Nephron (organoid): ENCODE results near the gene TLE4.
A peak's percentile ranks its signal among the peaks of the same experiment; 100 is the strongest.

Experiments used
- H3K27ac Mint-ChIP-seq, 3 experiments: 2 replicates each; pipeline ENCODE4 v1.8.0; 2020; ENCODE audit warnings: mixed read lengths in 3 of 3, mild to moderate bottlenecking in 2 of 3, moderate library complexity in 1 of 3
- H3K27me3 Mint-ChIP-seq: 2 replicates; pipeline ENCODE4 v1.8.0; 2021; ENCODE audit warnings: low read depth, mild to moderate bottlenecking, moderate library complexity, mixed read lengths
- H3K36me3 Mint-ChIP-seq: 2 replicates; pipeline ENCODE4 v1.8.0; 2020; ENCODE audit warnings: low read depth, mixed read lengths
- H3K4me1 Mint-ChIP-seq: 2 replicates; pipeline ENCODE4 v1.8.0; 2020; ENCODE audit warnings: mixed read lengths
- H3K4me3 Mint-ChIP-seq, 3 experiments: 2 replicates each; pipeline ENCODE4 v1.8.0; 2020; ENCODE audit warnings: mild to moderate bottlenecking in 3 of 3, mixed read lengths in 3 of 3, moderate library complexity in 2 of 3
- H3K9me3 Mint-ChIP-seq: 2 replicates; pipeline ENCODE4 v1.8.0; 2020; ENCODE audit warnings: mixed read lengths
- TF ChIP-seq, protein P1 (sequence below), 3 experiments: fragments of 200-600 bp; sonication (generic); IDR thresholded peaks; one replicate each; pipeline ENCODE4 v1.5.0; 2021; ENCODE audit warnings: antibody characterized with exemption in 3 of 3; ENCODE audit not compliant: unreplicated experiment in 3 of 3

TLE4 gene

DNA sequence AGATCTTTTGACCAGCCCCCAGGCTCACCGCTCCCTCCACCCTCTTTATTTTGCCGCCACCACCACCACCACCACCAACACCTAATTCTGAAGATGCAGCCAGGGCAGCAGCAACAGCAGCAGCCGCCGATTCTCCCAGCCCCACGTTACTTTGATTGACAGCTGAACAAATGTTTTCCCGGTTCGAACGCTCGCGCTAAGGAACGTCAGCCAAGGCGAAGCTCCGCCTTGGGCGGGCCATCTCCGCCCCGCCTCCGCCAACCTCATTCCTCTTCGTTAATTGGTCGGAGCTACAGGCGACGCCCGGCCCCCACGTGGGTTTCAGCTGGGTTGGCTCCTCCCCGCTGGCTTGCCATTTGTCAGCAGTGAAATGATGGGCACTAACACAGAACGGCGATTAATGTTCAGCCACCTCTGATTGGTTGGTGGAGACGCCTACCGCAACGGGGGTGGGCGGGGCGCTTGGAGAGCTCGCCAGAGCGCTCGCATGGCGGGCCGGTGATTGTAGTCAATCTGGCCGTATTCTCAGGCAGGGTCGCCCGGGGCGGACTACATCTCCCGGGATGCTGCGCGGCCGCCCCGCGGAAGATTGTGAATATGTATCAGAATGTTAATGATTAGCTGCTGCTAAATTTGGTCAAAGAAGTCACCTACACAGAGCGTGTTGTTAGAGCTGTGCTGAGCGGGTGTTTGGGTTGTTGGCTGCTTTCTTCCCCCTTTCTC is at the start of gene TLE4:
TSS of gene TLE4 (plus strand) at position 657 of the 723 bp plus-strand sequence. CDS start 826 bp downstream, outside the sequence.
- H3K9me3 Mint-ChIP-seq, result no peaks in the 10 kb centered on the region
- peaks cover 14% of the 10 kb centered on the region for H3K27me3 Mint-ChIP-seq
- H3K36me3 Mint-ChIP-seq, result peaks cover 9% of the 10 kb centered on the region
- TF ChIP-seq, protein P1, sequence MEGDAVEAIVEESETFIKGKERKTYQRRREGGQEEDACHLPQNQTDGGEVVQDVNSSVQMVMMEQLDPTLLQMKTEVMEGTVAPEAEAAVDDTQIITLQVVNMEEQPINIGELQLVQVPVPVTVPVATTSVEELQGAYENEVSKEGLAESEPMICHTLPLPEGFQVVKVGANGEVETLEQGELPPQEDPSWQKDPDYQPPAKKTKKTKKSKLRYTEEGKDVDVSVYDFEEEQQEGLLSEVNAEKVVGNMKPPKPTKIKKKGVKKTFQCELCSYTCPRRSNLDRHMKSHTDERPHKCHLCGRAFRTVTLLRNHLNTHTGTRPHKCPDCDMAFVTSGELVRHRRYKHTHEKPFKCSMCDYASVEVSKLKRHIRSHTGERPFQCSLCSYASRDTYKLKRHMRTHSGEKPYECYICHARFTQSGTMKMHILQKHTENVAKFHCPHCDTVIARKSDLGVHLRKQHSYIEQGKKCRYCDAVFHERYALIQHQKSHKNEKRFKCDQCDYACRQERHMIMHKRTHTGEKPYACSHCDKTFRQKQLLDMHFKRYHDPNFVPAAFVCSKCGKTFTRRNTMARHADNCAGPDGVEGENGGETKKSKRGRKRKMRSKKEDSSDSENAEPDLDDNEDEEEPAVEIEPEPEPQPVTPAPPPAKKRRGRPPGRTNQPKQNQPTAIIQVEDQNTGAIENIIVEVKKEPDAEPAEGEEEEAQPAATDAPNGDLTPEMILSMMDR (IDR thresholded peaks at IDR 0.05; ENCODE audit: unreplicated experiment in 3 of 3), result no peak
- no peak within 1 kb of the TSS for H3K27ac Mint-ChIP-seq
- peak within 1 kb of the TSS; percentile 78 to 83 (median 82) for H3K4me3 Mint-ChIP-seq
- peaks cover 34% of the 10 kb centered on the region for H3K4me1 Mint-ChIP-seq

DNA sequence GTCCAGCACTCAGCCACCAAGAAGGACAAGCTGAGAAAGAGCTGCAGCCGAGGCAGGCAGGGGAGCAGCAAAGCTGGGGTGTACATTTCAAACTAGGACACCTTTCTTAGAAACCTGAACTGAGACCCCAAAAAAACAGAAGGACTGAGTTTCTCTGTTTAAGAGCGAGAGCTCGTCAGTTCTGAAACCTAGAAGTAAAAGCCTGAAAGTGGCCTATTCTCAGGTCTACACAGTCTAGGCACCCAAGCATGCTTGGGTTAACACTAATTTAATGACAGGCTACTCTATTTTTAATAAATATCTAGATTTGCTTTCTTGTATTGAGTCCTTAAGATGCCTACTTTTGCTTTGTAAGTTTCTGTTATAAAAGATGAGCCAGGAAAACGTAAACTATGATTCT is 49.0 kb upstream of the TLE4 start:
- Mint-ChIP-seq H3K27ac (no peak overlapping the region), H3K9me3 (peaks cover 7% of the 10 kb centered on the region), H3K36me3 (no peaks in the 10 kb centered on the region), H3K27me3 (no peaks in the 10 kb centered on the region), H3K4me3 (no peak overlapping the region), H3K4me1 (no peaks in the 10 kb centered on the region)
- TF ChIP-seq, protein P1 (IDR thresholded peaks at IDR 0.05; ENCODE audit: unreplicated experiment in 3 of 3), result no peak

DNA sequence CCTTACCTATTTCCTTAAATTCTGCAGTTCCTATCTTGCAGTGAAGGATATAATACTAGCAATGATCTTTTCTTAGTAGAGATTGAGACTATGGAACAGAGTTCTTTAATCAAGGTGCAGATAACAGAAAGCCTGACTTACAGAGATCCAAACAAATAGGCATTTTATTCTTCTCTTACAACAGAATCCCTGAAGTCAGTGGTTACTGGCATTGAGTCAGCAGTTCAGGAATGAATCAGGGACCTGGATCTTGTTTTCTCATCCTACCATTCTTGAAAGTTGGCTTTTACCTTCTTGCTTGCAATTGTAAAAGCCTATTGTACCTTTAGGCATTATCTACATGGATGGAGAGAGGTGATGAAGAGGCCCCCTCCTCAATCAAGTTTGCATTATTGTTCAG is 47.5 kb upstream of the TLE4 start:
- H3K27ac Mint-ChIP-seq, result no peak overlapping the region
- no peaks in the 10 kb centered on the region for H3K4me1 Mint-ChIP-seq
- no peaks in the 10 kb centered on the region for H3K36me3 Mint-ChIP-seq
- H3K9me3 Mint-ChIP-seq, result peaks cover 7% of the 10 kb centered on the region
- H3K27me3 Mint-ChIP-seq, result no peaks in the 10 kb centered on the region
- TF ChIP-seq, protein P1 (IDR thresholded peaks at IDR 0.05; ENCODE audit: unreplicated experiment in 3 of 3), result no peak
- no peak overlapping the region for H3K4me3 Mint-ChIP-seq

DNA sequence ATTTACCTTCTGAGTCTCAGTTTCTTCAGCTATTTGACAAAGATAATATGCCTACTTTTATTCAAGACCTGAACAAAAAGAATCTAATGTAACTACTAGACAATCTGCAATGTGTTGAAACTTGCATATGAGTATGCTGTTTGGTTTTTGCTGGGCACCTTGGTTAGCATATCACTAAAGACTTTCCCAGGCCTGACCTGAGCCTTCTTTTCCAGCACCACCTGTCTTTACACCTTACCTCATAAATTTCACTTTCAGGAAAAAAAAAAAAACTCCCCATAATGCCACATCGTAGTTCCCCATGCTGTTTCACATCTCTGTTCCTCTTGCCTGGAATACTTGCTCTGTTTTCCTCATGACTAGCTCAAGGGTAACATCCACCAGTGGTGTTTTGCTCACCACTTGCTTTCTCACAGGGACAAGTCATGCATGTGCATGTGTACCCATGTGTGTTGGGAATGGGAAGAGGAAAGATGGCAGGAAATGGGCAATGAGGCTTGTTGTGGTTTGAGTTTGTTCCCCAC is 45.6 kb upstream of the TLE4 start:
- no peak overlapping the region for H3K27ac Mint-ChIP-seq
- no peaks in the 10 kb centered on the region for H3K27me3 Mint-ChIP-seq
- TF ChIP-seq, protein P1 (IDR thresholded peaks at IDR 0.05; ENCODE audit: unreplicated experiment in 3 of 3), result no peak
- H3K9me3 Mint-ChIP-seq, result peaks cover 7% of the 10 kb centered on the region
- no peak overlapping the region for H3K4me3 Mint-ChIP-seq
- no peaks in the 10 kb centered on the region for H3K36me3 Mint-ChIP-seq
- no peaks in the 10 kb centered on the region for H3K4me1 Mint-ChIP-seq

DNA sequence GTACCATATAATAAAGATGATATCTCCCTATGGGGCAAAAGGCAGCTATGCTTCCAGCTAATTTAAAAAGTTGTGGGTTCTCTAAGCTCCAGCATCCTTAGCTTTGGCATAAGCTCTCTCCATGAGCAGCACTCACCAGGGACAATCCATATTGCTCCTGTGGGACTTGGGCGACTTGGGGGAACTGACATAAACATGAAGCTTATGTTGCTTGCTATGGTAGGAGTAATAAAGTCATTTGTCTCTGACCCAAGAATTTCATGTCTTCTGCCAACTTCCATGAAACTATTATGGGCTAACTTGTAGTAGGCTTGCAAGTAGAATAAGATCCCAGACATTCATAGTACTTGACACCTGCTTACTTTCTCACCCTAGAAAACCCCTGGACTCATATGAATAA is 36.2 kb upstream of the TLE4 start:
- H3K4me1 Mint-ChIP-seq, result no peaks in the 10 kb centered on the region
- TF ChIP-seq, protein P1 (IDR thresholded peaks at IDR 0.05; ENCODE audit: unreplicated experiment in 3 of 3), result no peak
- no peaks in the 10 kb centered on the region for H3K27me3 Mint-ChIP-seq
- H3K36me3 Mint-ChIP-seq, result no peaks in the 10 kb centered on the region
- H3K9me3 Mint-ChIP-seq, result peaks cover 11% of the 10 kb centered on the region
- no peak overlapping the region for H3K4me3 Mint-ChIP-seq
- no peak overlapping the region for H3K27ac Mint-ChIP-seq

DNA sequence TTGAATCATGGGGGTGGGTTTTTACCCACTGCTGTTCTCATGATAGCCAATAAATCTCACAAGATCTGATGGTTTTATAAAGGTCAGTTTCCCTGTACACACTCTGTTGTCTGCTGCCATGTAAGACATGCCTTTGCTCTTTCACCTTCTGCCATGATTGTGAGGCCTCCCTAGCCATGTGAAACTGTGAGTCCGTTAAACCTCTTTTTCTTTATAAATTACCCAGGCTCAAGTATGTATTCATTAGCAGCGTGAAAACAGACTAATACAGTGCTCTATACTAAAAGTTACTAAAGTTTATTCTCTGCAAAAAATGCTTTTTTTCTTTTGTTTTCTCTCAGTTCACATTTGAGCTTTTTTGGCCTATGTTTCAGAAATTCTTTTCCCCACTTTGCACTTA is 33.9 kb upstream of the TLE4 start:
- TF ChIP-seq, protein P1 (IDR thresholded peaks at IDR 0.05; ENCODE audit: unreplicated experiment in 3 of 3), result no peak
- Mint-ChIP-seq H3K4me3 (no peak overlapping the region), H3K27me3 (peaks cover 3% of the 10 kb centered on the region), H3K9me3 (peaks cover 11% of the 10 kb centered on the region), H3K27ac (no peak overlapping the region), H3K36me3 (peaks cover 2% of the 10 kb centered on the region), H3K4me1 (no peaks in the 10 kb centered on the region)
